Activated effector memory CD4-positive, alpha-beta T cell treated with anti-CD3 and anti-CD28 coated beads, Interleukin-2, amount 50 U/mL, for 16 hours (primary cell): ENCODE measurements around the gene PGAM5.
A peak's percentile ranks its signal among the peaks of the same experiment; 100 is the strongest.

Experiments
- DNase-seq: peaks from one replicate; pipeline ENCODE4 v3.0.0-alpha.2; 2020

The PGAM5 gene

DNA sequence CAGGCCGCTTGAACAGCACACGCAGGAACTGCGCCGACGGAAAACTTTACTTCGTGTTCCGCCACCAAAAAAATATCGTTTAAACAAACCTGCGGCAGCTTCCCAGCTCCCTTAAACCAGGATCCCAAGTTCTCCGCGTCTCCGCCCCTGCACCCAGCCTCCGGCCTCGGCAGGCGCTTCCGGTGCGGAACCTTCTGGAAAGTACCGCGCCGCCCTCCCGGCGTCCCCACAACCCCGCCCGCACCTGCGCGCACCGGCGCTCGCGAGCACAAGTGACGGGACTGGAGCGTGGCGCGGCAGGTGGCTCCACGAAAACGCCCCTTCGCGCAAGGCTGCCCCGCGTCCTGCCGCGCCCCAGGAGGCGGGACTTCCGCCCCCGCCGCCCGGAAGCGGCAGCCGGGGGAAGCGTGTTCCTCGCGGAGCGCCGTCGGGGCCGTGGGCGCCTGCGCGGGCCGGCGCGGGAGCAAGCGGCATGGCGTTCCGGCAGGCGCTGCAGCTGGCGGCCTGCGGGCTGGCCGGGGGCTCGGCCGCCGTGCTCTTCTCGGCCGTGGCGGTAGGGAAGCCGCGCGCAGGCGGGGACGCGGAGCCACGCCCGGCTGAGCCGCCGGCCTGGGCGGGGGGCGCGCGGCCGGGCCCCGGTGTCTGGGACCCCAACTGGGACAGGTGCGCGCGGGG is at the start of gene PGAM5:
Gene PGAM5 (plus strand): TSS at position 438 of the 675 bp plus-strand sequence. CDS start 35 bp downstream, at position 473.
- DNase-seq: peak; percentile 98

DNA sequence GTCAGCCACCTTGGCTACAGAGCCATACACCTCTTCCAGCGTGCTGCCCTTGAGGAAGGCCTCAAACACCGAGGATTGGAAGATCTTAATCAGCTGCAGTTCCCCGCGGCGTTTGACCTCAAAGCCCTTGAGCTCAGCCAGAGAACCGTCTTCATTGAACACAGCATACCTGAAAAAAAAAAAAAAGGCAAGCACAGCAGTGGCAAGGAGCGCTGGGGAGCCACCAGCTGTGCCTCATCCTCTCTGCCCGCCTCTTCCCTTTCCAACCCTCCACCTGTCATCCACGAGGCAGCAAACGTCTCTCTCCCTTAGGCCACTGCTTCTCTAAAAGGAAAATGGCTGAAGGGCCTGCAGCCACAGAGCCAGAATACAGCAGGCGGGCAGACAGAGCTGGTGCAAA is 49.6 kb upstream of the PGAM5 start:
- no peak for DNase-seq

DNA sequence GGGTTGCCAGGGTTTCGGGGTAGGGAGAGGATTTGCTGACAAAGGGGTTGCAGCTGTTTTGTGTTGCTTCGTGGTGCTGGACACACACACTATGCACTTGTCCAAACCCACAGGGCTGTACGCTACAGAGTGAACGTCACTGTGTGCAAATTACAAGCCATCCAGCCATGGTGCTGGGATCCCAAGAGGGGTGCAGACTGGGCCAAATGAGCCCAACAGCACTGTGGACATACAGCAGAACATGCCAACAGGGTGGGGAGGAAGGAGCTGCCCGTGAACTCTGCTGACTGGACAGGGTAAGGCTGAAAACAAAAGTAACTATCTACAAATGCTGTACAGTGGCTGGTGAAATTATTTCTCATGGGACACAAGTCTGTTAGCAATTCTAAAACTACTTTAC is 48.7 kb upstream of the PGAM5 start:
- DNase-seq: no peak

DNA sequence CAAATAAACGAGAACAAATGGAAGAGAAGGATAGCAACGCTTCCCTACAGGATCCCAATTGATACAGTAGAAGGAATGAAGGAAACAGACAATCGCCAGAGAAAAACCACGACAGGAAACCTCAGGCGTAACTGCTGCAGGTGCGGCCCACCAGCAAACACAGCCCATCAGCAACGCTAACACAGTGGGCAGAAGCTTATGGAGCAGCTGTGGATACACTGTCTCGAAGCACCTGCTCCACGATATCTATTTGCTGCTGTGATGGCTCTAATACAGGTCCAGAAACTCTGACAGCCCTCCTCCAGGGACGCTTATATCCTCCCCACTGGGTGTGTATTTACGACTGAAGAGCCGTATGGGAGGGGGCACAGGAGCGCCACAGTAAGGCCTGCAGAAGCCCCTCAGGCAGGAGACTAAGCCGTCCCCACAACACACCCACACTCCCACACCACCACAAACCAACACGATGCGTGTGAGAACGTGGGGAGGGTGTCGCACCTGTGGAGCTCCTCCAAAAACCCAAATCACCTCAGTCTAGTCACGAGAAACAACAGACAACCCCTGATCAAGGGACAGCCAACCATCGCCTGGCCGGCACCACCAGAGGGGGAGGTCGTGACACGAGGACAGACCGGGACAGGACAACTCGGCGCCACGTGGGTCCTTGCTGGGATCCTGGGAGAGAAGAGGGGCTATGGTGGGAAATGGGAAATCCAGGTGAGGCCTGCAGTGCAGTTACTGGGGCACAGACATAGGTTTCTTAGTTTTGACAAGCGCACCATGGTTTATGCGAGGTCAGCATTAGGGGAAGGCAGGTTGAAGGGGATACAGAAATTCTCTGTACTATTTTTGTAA is 47.5 kb upstream of the PGAM5 start:
- DNase-seq: peak; percentile 33

DNA sequence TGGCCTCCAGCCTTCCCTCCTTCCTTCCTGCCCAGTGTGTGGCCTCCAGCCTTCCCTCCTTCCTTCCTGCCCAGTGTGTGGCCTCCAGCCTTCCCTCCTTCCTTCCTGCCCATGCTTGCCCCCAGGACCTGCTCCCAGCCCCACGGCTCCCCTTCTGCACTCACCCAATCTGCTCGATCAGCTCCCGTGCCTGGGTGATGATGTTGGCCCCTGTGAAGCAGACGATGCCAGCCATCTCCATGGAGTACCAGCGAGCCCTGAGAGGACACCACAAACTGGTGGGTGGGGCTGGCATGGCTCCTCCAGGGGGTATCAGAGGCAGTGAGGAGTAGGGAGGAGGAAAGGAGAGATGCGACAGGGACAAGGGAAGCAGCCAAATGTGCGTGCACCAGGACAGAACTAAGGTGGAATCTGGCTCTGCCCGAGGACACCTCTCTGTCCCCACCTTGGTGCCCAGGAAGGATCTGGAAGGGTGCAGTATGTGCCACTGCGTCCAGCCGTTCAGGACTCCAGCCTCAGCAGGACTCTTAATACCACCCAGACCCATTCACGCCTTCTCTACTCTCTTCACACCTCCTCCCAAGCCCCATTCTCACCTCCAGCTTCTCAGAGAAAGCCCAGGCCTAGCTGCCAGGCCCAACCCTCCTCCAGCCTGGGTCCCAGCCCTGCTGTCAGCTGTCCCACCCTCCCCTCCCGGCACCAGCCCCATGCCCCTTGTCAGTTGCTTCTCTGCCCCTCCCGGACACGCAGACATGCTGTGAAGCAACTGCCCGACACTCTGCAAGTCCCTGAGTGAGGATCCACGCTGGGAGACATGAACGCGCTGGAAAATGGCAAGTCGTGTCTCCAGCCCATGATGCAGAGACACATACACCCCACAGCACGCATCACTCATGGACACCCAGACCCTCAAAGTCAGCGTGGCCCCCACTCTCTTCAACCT is 46.2 kb upstream of the PGAM5 start:
- DNase-seq: peak; percentile 57

DNA sequence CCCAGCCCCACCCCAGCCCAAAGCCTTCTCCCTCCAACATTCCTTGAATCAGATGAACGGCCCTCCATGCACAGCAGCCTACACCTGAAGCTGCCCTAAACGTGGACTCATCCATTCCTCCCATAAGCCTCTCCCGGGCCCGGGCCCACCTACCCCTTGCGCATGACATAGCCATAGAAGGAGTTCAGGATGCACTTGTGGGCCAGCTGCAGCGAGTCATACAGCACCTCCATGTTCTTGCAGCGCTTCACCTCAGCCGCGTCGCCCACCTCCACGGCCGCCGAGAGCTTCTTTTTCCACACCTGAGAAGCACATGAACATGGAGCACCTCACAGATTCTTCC is 45.5 kb upstream of the PGAM5 start:
- DNase-seq: peak; percentile 56

DNA sequence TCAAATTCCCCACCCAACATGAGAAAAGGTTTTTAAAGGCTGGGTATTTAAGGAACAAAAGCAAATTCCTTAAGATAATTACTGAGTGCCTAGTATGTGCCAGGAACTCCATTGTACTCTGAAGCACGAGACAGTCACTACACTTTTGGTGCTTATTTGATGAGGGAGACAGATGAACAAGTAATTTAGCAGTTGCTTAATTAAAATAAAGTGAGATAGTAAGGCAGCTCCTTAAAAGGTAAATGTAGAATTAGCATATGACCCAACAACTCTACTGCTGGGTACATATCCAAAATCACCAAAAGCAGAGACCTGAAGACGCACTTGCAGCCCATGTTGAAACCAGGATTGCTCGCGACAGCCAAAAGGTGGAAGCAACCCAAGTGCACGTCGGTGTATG is 44.8 kb upstream of the PGAM5 start:
- peak; percentile 14 for DNase-seq

DNA sequence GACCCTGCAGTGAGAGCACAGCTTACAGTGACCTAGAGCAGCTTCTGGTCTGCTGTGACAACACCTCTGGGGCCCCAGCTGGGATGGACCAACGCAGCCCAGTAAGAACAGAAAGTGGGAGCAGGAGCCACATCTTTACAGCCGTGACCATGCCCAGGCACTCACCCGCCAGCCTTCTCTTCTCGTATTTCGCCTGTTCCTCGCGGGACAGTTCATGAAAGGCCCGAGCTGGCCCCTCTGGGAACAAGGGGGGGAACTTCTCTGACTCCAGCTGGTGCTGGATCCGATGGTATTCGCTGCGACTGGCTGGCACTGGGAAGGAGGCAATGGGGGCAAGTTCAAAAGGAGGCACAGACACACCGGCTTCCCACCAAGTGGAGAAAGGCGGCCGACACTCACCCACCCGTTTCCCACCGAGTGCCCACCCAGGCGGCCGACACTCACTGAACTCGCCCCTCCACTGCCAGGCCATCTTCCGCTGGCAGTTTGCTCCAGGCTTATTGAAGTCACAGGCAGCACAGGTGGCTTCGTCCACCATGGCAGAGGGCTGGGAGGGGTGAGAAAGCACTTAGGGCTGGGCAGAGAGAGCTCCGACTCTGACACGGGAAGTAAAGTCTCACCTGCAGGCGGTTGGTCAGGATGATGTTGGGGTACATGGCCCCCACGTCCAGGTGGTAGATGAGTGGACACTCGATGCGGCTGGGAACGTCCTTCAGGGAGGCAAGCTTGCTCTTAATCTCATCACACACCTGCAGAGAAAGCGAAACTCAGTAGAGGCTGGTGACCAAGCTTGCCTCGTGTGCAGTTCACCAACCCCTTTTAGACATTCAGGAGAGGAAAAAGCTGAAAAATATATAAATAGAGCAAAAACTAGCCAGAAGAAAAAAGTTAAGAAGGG is 42.2 kb upstream of the PGAM5 start:
- no peak for DNase-seq

DNA sequence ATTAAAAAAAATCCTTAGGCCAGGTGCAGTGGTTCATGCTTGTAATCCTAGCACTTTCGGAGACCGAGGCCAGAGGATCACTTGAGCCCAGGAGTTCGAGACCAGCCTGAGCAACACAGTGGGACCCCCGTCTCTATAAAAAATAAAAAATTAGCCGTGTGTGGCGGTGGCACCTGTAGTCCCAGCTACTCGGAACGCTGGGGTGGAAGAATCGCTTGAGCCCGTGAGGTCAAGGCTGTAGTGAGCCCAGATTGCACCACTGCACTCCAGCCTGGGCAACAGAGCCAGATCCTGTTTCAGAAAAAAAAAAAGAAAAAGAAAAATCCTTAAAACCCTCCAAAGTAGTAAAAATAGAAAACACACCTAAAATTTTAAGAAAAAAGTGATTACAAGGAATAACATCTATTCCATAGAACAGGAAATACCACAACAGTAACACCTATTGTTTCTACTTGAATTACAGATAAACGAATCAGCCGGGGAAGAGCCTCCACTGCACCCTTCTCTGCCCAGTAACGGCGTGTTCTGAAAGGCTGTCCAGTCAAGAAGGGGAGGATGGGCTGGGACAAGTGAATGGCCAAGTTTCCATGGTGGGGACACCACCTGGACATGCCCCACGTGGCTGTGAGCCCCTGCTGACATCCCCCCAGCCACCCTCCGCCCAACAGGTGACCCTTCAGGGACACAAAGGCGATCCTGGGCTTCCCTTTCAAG is 41.3 kb upstream of the PGAM5 start:
- DNase-seq: no peak

DNA sequence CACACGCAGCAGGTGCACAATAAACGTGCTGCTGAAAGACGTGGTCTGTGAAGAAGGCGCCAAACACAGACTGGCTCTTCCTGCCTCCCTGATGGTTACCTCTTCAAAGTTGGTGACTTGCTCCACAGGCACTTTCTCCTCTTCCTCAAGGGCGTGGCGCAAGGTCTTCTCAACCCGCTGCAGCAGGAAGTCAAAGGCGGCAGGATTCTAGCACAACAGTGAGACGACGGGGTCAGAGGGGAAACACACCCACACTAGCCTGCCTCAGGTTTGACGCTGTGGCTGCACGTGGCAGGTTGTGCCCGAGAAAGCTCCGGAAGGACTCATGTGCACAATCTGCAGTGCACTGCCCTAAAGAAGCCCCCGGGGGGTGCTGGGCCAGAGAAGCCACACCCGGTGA is 38.5 kb upstream of the PGAM5 start:
- DNase-seq: no peak

DNA sequence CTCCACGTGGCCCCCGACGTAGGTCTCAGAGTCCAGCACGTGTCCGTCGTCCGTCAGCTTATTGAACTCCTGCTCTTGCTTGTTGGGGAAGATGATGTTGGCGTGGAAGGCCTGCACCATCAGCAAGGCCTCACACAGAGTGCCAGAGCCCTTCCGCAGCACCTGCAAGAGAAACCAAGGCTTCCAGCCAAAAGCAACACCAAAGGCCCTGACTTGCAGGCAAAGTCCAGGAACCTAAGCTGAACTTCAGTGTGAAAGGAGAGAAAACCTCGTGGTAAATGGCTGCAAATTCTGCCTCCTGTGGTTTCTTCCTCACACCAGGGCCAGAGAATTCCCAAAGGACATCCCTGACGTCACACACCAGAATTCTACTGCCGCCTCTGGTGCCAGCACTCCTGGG is 38.0 kb upstream of the PGAM5 start:
- DNase-seq: no peak

DNA sequence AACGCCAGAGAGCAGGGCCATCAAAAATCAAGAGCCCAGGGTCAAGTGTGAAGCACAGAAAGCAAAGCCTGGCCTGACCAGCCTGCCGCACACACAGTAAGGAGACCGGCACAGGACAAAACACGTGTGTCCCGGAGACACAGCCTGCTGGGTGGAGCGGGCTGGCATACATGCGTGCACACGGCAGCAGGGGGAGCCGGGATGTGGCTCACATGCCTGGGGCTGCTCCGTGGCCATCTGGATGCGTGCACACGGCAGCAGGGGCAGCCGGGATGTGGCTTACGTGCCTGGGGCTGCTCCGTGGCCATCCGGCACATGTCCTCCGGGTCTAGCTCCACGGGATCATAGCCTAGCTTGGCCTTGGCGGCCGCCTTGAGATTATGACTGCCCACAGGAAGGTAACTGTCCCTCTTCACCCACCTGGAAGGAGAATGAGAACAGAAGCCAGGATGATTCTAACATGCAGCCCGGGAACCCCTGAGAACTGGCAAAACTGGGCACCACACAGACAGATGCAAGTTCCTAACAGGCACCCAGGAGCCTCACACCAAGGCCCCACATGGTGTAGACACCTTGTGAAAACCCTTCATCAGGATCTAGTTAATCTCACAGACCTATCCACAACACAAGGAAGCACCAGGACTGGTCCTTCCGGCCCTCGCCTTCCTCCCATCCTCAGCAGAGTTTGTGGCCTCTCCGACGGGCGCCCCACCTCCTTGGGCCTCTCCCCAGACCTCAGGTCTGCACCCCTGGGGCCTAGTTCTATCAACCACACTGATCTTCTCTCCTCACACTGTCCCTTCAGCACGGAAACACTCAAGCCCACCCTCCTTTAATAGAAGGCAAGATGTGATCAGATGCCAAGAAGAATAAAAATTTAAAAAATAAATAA is 37.1 kb upstream of the PGAM5 start:
- DNase-seq: no peak

DNA sequence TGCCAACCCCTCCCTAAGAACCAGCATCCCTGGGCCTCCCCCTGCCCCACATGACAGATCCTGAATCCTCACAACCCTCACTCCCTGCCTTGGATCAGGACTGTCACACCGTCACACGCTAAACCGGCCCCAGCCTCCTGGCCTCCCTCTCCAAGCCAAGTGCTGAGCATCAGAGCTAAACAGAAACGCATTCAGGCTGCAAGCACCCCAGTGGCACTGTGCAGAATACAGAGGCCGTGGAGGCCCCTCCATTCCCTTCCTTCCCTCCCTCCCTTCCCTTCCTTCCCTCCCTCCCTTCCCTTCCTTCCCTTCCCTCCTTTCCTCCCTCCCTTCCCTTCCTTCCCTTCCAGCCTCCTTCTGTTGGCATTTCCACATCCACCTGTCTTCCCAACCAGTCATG is 36.1 kb upstream of the PGAM5 start:
- DNase-seq: no peak

DNA sequence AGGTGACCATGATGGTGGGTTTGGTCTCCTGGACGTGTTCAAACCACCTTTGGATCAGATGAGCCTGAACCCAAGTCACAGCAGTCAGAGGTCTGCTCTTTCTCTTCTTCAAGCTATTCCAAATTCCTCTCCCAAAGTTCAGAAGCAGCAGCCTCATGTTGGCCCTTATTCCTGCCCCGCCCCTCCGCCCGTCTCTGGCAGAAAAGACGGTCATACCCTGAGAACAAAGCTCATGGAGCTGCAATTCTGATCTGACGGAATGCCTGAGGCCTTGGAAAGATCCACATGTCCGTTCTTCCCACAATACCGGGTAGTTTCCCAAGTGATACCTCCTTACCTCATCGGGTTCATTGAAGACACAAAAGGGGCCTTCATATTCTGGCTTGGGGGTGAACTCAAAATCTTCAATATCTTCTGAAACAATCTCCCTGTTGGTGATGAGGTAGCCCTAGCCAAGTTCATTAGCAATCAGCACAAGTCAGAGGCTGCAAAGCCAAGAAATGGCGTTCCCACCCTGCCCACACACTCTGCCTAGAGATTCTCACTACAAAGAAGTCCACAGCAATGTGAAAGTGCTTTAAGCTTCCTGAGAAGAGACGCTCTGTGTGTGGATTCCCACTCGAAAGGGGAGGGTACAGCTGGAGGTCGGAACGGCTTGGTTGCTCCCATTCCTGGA is 34.7 kb upstream of the PGAM5 start:
- DNase-seq: no peak

DNA sequence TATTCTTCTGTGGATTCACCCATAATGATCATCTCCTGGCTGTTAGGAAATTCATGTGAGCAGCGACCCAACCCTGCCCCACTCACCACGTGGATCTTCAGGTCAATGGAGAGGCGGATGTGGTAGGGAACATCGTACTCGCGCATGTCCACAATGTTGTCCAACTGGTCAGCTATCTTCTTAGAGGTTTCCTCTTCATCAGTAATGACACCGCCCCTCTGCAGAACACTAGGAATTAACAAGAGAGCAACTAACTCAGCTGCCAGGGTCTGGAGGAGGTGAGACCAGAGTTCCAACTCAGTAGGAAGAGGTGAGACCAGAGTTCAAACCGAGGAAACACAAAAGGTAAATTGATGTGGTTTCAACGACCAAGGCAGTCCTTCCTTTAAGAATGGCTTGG is 33.1 kb upstream of the PGAM5 start:
- no peak for DNase-seq

DNA sequence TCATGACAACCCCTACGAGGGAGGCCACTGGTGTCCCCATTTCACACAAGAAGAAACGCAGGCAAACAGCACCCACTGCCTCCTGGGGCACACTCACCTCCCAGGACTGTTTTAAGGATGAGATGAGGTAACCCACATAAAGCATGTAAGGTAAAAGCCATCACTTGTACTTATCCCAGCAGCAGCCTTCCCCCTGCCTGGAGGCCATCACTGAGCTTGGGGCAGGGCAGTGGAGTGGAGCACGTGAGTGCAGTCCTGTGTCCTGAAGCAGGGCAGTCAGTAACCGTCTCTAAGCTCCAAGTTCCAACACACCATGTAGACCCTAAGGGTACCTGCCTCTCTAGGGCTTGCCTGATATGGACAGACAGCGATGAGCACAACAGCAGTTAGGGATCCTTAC is 25.2 kb upstream of the PGAM5 start:
- no peak for DNase-seq

DNA sequence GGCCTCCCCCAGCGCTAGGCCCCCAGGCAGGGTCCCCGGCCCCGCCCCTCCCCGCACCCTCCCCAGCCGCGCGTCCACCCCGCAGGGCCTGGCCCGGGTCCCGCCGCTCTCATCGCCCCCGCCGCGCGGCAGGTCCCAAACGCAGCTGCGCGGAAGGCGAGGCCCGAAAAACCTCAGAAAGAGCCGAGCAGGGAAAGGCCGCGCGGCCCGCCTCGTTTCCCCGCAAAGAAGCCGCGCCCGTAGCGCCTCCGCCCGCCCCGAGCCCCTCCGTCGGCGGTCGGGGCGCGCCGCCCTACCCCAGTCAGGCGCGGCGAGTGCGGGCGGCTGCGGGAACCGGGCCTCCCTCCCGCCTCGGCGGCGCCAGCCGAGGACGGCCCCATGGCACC is 23.8 kb upstream of the PGAM5 start:
- no peak for DNase-seq

DNA sequence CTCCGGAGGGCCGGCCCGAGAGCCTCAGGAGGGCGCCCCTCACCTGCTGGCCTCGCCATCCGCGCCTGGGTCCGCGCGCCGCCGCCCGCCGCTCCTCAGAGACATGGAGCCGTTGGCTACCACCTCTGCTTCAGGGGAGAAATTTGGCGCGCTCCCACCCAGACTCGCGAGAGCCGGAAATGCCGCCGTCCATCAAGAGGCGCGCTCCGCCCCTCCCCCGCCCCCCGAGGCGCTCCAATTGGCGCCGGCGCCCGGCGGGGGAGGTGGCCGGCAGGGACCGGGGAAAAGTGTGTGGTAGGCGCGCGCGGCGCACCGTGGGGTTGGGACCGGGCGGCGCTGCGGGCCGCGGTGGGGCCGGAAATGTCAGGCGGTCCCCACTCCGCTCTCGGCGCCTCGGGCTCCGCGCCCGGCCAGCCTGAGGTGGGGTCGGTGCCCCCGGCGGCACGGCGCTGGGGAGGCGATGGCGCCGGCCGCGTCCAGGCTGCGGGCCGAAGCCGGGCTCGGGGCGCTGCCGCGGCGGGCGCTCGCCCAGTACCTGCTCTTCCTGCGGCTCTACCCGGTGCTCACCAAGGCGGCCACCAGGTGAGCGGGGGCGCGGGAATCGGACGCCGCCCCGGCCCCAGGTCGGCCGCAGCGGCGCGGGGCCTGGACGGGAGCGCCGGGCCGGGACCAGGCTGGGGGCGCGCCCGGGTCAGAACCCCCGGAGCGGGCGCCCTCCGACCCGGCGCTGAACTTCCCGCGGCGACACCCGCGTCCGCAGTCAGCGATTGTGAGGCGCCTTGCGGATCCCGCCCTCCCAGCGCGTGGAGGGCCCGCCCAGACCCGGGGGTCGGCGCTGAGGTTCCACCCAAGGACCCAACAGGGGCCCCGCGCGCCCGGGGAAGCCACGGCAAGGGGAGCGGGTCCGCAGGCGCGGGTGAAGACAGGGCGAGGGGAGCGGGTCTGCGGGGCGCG is 23.2 kb upstream of the PGAM5 start, which contains the start of the genes POLE and PXMP2:
Gene POLE (minus strand): TSS at position 132 of the 954 bp plus-strand sequence. CDS start 27 bp downstream, at position 105.
Gene PXMP2 (plus strand): TSS at position 377 of the 954 bp plus-strand sequence. CDS start 84 bp downstream, at position 461.
- peak; percentile 97 for DNase-seq
